ENCODE data around the gene CHMP1B. TPM values are rescaled to one million over a fixed set of nuclear protein-coding genes. Genes with fewer than 3 reads are reported as not detected.

CHMP1B gene
- total and polyA plus RNA-seq, 4 experiments from 2014 or later = 44.1 to 65.6 (median 45.6) TPM

DNA sequence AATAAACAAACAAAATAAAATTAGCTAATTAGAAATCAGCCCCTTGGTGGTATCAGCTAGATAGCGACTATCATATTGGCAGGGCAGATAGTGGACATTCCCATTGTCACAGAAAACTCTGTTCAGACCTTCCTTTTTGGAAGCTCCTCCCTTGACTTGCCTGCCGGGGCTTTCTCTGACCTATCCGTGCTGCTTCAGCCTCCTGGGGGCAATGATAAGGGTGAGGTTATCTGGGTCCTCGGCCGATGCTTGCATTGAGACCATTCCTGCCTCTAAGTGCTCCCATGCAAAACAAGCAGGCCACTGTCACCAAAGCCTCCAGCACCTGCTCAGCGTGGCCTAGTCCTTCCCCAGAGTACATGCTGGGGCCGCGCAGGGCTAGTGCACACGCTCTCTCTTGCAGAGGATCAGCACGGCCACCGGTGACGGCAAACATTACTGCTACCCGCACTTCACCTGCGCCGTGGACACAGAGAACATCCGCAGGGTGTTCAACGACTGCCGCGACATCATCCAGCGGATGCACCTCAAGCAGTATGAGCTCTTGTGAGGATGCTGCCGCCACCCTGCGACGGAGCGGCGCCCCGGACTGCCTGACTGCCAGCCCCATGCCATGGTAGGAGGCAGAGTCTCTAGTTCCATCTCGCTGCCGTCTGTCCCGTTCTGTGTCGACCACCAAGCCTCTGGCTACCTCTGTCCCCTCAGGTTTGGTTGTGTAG, 29.5 kb downstream of the CHMP1B start:
- Histone ChIP-seq H3K36me3 (ENCODE audit: insufficient read depth, low read length) (peaks cover 18% of the 10 kb centered on the region), H3K27ac (ENCODE audit: low read depth, low read length) (no peak overlapping the region), H3K27me3 (ENCODE audit: insufficient read depth, low read length) (no peaks in the 10 kb centered on the region), H3K9me3 (ENCODE audit: control insufficient read depth in 1 of 2, low read length in 2 of 2) (no peaks in the 10 kb centered on the region), H3K4me3 (ENCODE audit: low read length in 2 of 2) (no peak overlapping the region), H3K4me1 (ENCODE audit: insufficient read depth, low read length) (no peaks in the 10 kb centered on the region)
- DNase-seq = no peak
- intact Hi-C loops (cut with micrococcal nuclease) = no loop called here
- H3K27me3 Mint-ChIP-seq = no peaks in the 10 kb centered on the region
- H3K4me1 Mint-ChIP-seq = no peaks in the 10 kb centered on the region
- POLR2A ChIA-PET (ENCODE audit: partially characterized antibody) = no interaction called here
- H3K27ac Mint-ChIP-seq = peak overlapping the region in 1 of 7 donors; percentile 25
- CTCF ChIA-PET (ENCODE audit: partially characterized antibody) = no interaction called here
- no peak overlapping the region for H3K4me3 Mint-ChIP-seq
- no peaks in the 10 kb centered on the region for H3K9me3 Mint-ChIP-seq
- H3K36me3 Mint-ChIP-seq = peaks cover 38 to 51% of the 10 kb centered on the region in 2 donors

- H3K9me3 Mint-ChIP-seq = no peaks in the 10 kb centered on the region
- DNase-seq = no peak
- H3K4me1 Mint-ChIP-seq = no peaks in the 10 kb centered on the region
- Histone ChIP-seq H3K27ac (ENCODE audit: low read depth, low read length) (no peak overlapping the region), H3K9me3 (ENCODE audit: control insufficient read depth in 1 of 2, low read length in 2 of 2) (no peaks in the 10 kb centered on the region), H3K27me3 (ENCODE audit: insufficient read depth, low read length) (no peaks in the 10 kb centered on the region), H3K4me1 (ENCODE audit: insufficient read depth, low read length) (no peaks in the 10 kb centered on the region), H3K36me3 (ENCODE audit: insufficient read depth, low read length) (peaks cover 32% of the 10 kb centered on the region), H3K4me3 (ENCODE audit: low read length in 2 of 2) (no peak overlapping the region)
- no peaks in the 10 kb centered on the region for H3K27me3 Mint-ChIP-seq
- ChIA-PET CTCF (ENCODE audit: partially characterized antibody) (no interaction called here), POLR2A (ENCODE audit: partially characterized antibody) (no interaction called here)
- intact Hi-C loops (cut with micrococcal nuclease) = no loop called here
- no peak overlapping the region for H3K27ac Mint-ChIP-seq
- peaks cover 44 to 59% of the 10 kb centered on the region in 2 donors for H3K36me3 Mint-ChIP-seq
- H3K4me3 Mint-ChIP-seq = no peak overlapping the region
These were observed 31.4 kb downstream of the CHMP1B start for GRCh38 chr18:11882636-11883035.

DNA sequence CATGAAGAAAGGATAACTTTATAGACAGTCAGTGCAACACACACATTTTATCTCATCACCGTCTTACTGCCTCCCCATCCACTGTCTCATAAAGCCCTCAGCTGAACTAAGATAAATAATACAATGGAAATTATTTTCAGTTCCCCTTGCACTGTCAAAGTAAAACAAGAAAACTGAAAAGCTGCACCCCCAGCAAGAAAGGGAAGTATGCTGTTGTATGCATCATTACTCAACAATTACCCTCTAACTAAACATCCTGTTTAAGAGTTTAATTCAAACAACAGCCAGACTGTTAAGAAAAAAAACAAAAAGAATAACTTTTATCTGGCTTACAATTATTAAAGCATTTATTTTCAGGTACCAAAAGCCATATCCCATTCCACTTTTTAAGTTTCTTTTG, 31.9 kb downstream of the CHMP1B start:
- Mint-ChIP-seq H3K27ac (no peak overlapping the region), H3K9me3 (no peaks in the 10 kb centered on the region), H3K4me1 (no peaks in the 10 kb centered on the region), H3K4me3 (no peak overlapping the region), H3K27me3 (no peaks in the 10 kb centered on the region), H3K36me3 (peaks cover 49 to 65% of the 10 kb centered on the region in 2 donors)
- no peaks in the 10 kb centered on the region for H3K27me3 ChIP-seq (ENCODE audit: insufficient read depth, low read length)
- H3K36me3 ChIP-seq (ENCODE audit: insufficient read depth, low read length) = peaks cover 38% of the 10 kb centered on the region
- H3K4me3 ChIP-seq (ENCODE audit: low read length in 2 of 2) = no peak overlapping the region
- POLR2A ChIA-PET (ENCODE audit: partially characterized antibody) = no interaction called here
- H3K27ac ChIP-seq (ENCODE audit: low read depth, low read length) = no peak overlapping the region
- H3K9me3 ChIP-seq (ENCODE audit: control insufficient read depth in 1 of 2, low read length in 2 of 2) = no peaks in the 10 kb centered on the region
- no peaks in the 10 kb centered on the region for H3K4me1 ChIP-seq (ENCODE audit: insufficient read depth, low read length)
- CTCF ChIA-PET (ENCODE audit: partially characterized antibody) = no interaction called here
- intact Hi-C loops (cut with micrococcal nuclease) = no loop called here
- no peak for DNase-seq

DNA sequence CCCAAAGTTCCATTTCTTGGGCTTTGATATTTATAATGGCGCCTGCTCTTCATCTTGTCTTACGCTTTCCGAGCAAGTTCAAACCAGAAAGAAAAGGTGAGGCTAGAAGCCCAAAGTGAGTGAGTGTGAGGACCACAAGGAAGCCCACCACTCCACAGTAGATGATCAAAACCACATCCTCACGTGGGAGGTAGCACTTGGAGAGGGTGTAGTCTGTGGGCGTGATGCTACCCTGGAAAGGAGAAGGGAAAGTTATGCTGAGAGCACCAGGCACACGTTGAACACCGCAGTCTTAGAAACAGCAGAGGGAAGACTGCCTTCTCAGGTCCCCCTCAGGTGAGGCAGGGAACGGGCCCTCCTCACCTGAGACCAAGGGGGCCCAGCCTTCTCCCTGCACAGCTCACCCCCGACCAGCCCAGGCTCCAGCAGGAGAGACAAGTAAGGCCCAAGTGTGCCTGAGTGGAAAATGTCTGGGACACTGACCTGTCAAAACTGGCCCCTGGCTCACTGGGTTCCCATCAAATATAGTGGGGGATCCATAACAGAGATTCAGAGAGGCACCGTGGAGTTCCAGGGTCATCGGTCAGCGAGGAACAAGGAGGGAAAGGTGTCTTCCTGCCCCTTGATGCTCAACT, 33.3 kb downstream of the CHMP1B start:
- peaks cover 51 to 76% of the 10 kb centered on the region in 2 donors for H3K36me3 Mint-ChIP-seq
- Histone ChIP-seq H3K4me3 (ENCODE audit: low read length in 2 of 2) (no peak overlapping the region), H3K27ac (ENCODE audit: low read depth, low read length) (no peak overlapping the region), H3K9me3 (ENCODE audit: control insufficient read depth in 1 of 2, low read length in 2 of 2) (no peaks in the 10 kb centered on the region), H3K27me3 (ENCODE audit: insufficient read depth, low read length) (no peaks in the 10 kb centered on the region), H3K4me1 (ENCODE audit: insufficient read depth, low read length) (no peaks in the 10 kb centered on the region), H3K36me3 (ENCODE audit: insufficient read depth, low read length) (peaks cover 51% of the 10 kb centered on the region)
- CTCF ChIA-PET (ENCODE audit: partially characterized antibody) = no interaction called here
- no peak overlapping the region for H3K4me3 Mint-ChIP-seq
- POLR2A ChIA-PET (ENCODE audit: partially characterized antibody) = no interaction called here
- no peaks in the 10 kb centered on the region for H3K9me3 Mint-ChIP-seq
- no peak overlapping the region for H3K27ac Mint-ChIP-seq
- no peaks in the 10 kb centered on the region for H3K4me1 Mint-ChIP-seq
- intact Hi-C loops (cut with micrococcal nuclease) = no loop called here
- DNase-seq = no peak
- no peaks in the 10 kb centered on the region for H3K27me3 Mint-ChIP-seq

GRCh38 chr18:11885278-11885947, 34.2 kb downstream of the CHMP1B start:
- intact Hi-C loops (cut with micrococcal nuclease) = no loop called here
- Mint-ChIP-seq H3K27ac (no peak overlapping the region), H3K9me3 (no peaks in the 10 kb centered on the region), H3K36me3 (peaks cover 51 to 77% of the 10 kb centered on the region in 2 donors), H3K4me3 (no peak overlapping the region), H3K27me3 (no peaks in the 10 kb centered on the region), H3K4me1 (no peaks in the 10 kb centered on the region)
- no peak for DNase-seq
- CTCF ChIA-PET (ENCODE audit: partially characterized antibody) = no interaction called here
- no peaks in the 10 kb centered on the region for H3K27me3 ChIP-seq (ENCODE audit: insufficient read depth, low read length)
- no peaks in the 10 kb centered on the region for H3K4me1 ChIP-seq (ENCODE audit: insufficient read depth, low read length)
- no peaks in the 10 kb centered on the region for H3K9me3 ChIP-seq (ENCODE audit: control insufficient read depth in 1 of 2, low read length in 2 of 2)
- no peak overlapping the region for H3K27ac ChIP-seq (ENCODE audit: low read depth, low read length)
- no peak overlapping the region for H3K4me3 ChIP-seq (ENCODE audit: low read length in 2 of 2)
- H3K36me3 ChIP-seq (ENCODE audit: insufficient read depth, low read length) = peaks cover 52% of the 10 kb centered on the region
- POLR2A ChIA-PET (ENCODE audit: partially characterized antibody) = no interaction called here

GRCh38 chr18:11886577-11887110, 35.4 kb downstream of the CHMP1B start:
- no peaks in the 10 kb centered on the region for H3K27me3 Mint-ChIP-seq
- ChIA-PET CTCF (ENCODE audit: partially characterized antibody) (no interaction called here), POLR2A (ENCODE audit: partially characterized antibody) (no interaction called here)
- intact Hi-C loops (cut with micrococcal nuclease) = no loop called here
- Histone ChIP-seq H3K27me3 (ENCODE audit: insufficient read depth, low read length) (no peaks in the 10 kb centered on the region), H3K9me3 (ENCODE audit: control insufficient read depth in 1 of 2, low read length in 2 of 2) (no peaks in the 10 kb centered on the region), H3K27ac (ENCODE audit: low read depth, low read length) (no peak overlapping the region), H3K36me3 (ENCODE audit: insufficient read depth, low read length) (peaks cover 58% of the 10 kb centered on the region), H3K4me1 (ENCODE audit: insufficient read depth, low read length) (no peaks in the 10 kb centered on the region), H3K4me3 (ENCODE audit: low read length in 2 of 2) (no peak overlapping the region)
- DNase-seq = no peak
- no peak overlapping the region for H3K27ac Mint-ChIP-seq
- H3K9me3 Mint-ChIP-seq = no peaks in the 10 kb centered on the region
- no peak overlapping the region for H3K4me3 Mint-ChIP-seq
- no peaks in the 10 kb centered on the region for H3K4me1 Mint-ChIP-seq
- H3K36me3 Mint-ChIP-seq = peaks cover 47 to 73% of the 10 kb centered on the region in 2 donors

DNA sequence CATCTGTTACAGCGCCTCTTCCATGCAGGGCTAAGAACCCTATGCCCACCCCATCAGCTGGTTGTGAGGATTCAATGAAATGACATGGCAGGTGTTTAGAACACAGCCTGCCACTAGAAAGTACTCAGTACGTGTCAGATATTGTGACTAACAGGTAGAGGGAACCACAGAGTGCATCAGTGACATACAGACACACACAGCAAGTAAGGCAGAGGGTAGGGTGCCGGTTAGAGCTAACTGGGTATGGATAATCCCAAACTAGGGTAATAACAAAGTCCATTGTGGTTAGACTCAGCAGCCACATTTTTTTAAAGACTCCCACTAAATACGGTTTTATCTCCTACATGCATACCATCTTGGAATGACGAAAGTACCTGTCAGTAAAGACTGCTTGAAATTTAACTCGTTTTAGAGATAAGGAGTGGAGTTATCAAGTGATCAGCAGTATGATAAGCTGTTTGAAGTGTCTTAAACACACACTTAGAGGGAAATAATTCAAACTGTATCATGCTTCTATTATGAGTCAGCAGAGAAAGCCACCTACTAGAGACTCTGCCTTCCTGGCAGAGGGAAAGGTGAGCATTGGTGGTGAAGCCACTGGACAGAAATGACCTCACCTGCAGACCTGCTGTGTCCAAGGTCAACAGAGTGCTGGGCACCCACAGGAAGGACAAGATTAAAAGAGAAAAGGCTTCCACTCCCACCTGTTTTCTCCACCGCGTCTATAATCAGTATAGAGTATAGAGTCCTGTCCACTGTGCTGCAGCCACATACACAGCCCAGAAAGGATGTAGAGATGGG, 36.3 kb downstream of the CHMP1B start:
- no peak for DNase-seq
- Histone ChIP-seq H3K27ac (ENCODE audit: low read depth, low read length) (no peak overlapping the region), H3K9me3 (ENCODE audit: control insufficient read depth in 1 of 2, low read length in 2 of 2) (no peaks in the 10 kb centered on the region), H3K4me3 (ENCODE audit: low read length in 2 of 2) (no peak overlapping the region), H3K36me3 (ENCODE audit: insufficient read depth, low read length) (peaks cover 60% of the 10 kb centered on the region), H3K4me1 (ENCODE audit: insufficient read depth, low read length) (no peaks in the 10 kb centered on the region), H3K27me3 (ENCODE audit: insufficient read depth, low read length) (no peaks in the 10 kb centered on the region)
- H3K4me3 Mint-ChIP-seq = no peak overlapping the region
- intact Hi-C loops (cut with micrococcal nuclease) = no loop called here
- ChIA-PET POLR2A (ENCODE audit: partially characterized antibody) (no interaction called here), CTCF (ENCODE audit: partially characterized antibody) (no interaction called here)
- peak overlapping the region in 2 of 7 donors; percentile 18 to 22 for H3K27ac Mint-ChIP-seq
- no peaks in the 10 kb centered on the region for H3K4me1 Mint-ChIP-seq
- H3K36me3 Mint-ChIP-seq = peaks cover 44 to 69% of the 10 kb centered on the region in 2 donors
- H3K27me3 Mint-ChIP-seq = no peaks in the 10 kb centered on the region
- H3K9me3 Mint-ChIP-seq = peaks cover 0 to under 1% (median 0%) of the 10 kb centered on the region in 8 donors
